NCI-H524 (cell line): ENCODE data around the gene SLC25A31.
A peak's percentile ranks its signal among the peaks of the same experiment; 100 is the strongest.

ENCODE experiments used
- DNase-seq, 2 experiments: peaks; one replicate each; lab custom pipeline; 2025; lab: John Stamatoyannopoulos, UW

The SLC25A31 gene

GRCh38 chr4:127778102-127778501 lies 47.9 kb downstream of the SLC25A31 start:
- no peak for DNase-seq

- no peak for DNase-seq
These were observed 50.4 kb downstream of the SLC25A31 start for GRCh38 chr4:127780598-127780997.

GRCh38 chr4:127781300-127782024 lies 51.3 kb downstream of the SLC25A31 start:
- no peak for DNase-seq

- DNase-seq: peak in 1 of 2 experiments; percentile 56
These were observed 51.8 kb downstream of the SLC25A31 start for GRCh38 chr4:127782025-127782274.

- peak; percentile 43 to 73 for DNase-seq
These were observed 52.2 kb downstream of the SLC25A31 start, which contains the start of gene HSPA4L for GRCh38 chr4:127782275-127783025. Gene HSPA4L (plus strand): TSS chr4:127782322. CDS start chr4:127782551, 229 bp downstream.

GRCh38 chr4:127783026-127783769 lies 53.0 kb downstream of the SLC25A31 start:
- peak in 1 of 2 experiments; percentile 64 for DNase-seq

- no peak for DNase-seq
These were observed 54.0 kb downstream of the SLC25A31 start for GRCh38 chr4:127783955-127784770.

- DNase-seq: peak in 1 of 2 experiments; percentile 4
These were observed 58.3 kb downstream of the SLC25A31 start for GRCh38 chr4:127788517-127788916.

GRCh38 chr4:127791391-127791790 lies 61.2 kb downstream of the SLC25A31 start:
- DNase-seq: peak in 1 of 2 experiments; percentile 22

- no peak for DNase-seq
These were observed 63.3 kb downstream of the SLC25A31 start for GRCh38 chr4:127793528-127793927.

- DNase-seq: no peak
These were observed 69.5 kb downstream of the SLC25A31 start for GRCh38 chr4:127799711-127800110.

GRCh38 chr4:127809173-127809800 lies 79.1 kb downstream of the SLC25A31 start:
- DNase-seq: no peak

- no peak for DNase-seq
These were observed 80.4 kb downstream of the SLC25A31 start for GRCh38 chr4:127810551-127810950.

GRCh38 chr4:127822430-127822829 lies 92.2 kb downstream of the SLC25A31 start:
- no peak for DNase-seq
